Chondrocyte (in vitro differentiated cells): ENCODE data around the gene KDM4B. TPM values are rescaled to one million over a fixed set of nuclear protein-coding genes. Genes with fewer than 3 reads are reported as not detected.

Experiments
- DNase-seq: peaks from one replicate; pipeline ENCODE4 v3.0.0; 2021; ENCODE audit warnings: mixed read lengths, low spot score
- H3K27ac Mint-ChIP-seq: one replicate; pipeline ENCODE4 v1.8.0; 2021; ENCODE audit warnings: mild to moderate bottlenecking, moderate library complexity, mixed read lengths; ENCODE audit not compliant: unreplicated experiment
- H3K27me3 Mint-ChIP-seq: 2 replicates; pipeline ENCODE4 v1.8.0; 2021; ENCODE audit warnings: low read depth, mixed read lengths
- H3K36me3 Mint-ChIP-seq: 2 replicates; pipeline ENCODE4 v1.8.0; 2021; ENCODE audit warnings: low read depth, mixed read lengths
- H3K4me1 Mint-ChIP-seq: 2 replicates; pipeline ENCODE4 v1.8.0; 2021; ENCODE audit warnings: low read depth, mild to moderate bottlenecking, mixed read lengths
- H3K4me3 Mint-ChIP-seq: one replicate; pipeline ENCODE4 v1.8.0; 2021; ENCODE audit warnings: mild to moderate bottlenecking, moderate library complexity, mixed read lengths; ENCODE audit not compliant: unreplicated experiment
- H3K9me3 Mint-ChIP-seq: 2 replicates; pipeline ENCODE4 v1.8.0; 2021; ENCODE audit warnings: low read depth, mixed read lengths
- total RNA-seq: library from RNA; stranded (reverse); gene quantifications from 3 replicates; pipeline ENCODE4 v1.2.1, GENCODE V29; 2021
- TF ChIP-seq, protein P1 (sequence below): fragments of 200-600 bp; sonication (generic); IDR thresholded peaks from 2 replicates; pipeline ENCODE4 v1.5.0; 2021; ENCODE audit warnings: antibody characterized with exemption, mild to moderate bottlenecking, moderate library complexity

Gene KDM4B
- total RNA-seq, 1 donor from 2014 or later: 52.2 TPM

DNA sequence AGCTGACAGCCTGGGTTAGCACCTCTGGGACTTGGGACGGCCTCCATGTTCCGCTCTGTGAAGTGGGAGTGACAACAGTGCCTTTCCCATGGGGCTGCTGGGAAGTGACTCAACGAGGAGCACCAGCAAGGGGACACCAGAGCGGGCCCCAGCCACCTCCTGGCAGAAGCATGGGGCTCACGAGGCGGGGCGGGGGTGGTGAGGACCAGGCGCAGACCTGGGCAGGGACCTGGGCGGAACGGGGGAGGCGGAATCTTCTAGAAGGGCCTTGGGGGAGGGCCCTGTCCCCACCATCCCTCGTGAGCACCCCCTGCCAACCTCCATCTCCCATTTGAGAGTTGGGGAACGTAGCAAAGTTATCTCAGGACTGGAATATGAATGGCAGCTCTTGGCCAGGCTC is 37.9 kb downstream of the KDM4B start:
- H3K9me3 Mint-ChIP-seq: peaks cover 6% of the 10 kb centered on the region
- no peaks in the 10 kb centered on the region for H3K27me3 Mint-ChIP-seq
- TF ChIP-seq, protein P1, sequence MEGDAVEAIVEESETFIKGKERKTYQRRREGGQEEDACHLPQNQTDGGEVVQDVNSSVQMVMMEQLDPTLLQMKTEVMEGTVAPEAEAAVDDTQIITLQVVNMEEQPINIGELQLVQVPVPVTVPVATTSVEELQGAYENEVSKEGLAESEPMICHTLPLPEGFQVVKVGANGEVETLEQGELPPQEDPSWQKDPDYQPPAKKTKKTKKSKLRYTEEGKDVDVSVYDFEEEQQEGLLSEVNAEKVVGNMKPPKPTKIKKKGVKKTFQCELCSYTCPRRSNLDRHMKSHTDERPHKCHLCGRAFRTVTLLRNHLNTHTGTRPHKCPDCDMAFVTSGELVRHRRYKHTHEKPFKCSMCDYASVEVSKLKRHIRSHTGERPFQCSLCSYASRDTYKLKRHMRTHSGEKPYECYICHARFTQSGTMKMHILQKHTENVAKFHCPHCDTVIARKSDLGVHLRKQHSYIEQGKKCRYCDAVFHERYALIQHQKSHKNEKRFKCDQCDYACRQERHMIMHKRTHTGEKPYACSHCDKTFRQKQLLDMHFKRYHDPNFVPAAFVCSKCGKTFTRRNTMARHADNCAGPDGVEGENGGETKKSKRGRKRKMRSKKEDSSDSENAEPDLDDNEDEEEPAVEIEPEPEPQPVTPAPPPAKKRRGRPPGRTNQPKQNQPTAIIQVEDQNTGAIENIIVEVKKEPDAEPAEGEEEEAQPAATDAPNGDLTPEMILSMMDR: no peak

DNA sequence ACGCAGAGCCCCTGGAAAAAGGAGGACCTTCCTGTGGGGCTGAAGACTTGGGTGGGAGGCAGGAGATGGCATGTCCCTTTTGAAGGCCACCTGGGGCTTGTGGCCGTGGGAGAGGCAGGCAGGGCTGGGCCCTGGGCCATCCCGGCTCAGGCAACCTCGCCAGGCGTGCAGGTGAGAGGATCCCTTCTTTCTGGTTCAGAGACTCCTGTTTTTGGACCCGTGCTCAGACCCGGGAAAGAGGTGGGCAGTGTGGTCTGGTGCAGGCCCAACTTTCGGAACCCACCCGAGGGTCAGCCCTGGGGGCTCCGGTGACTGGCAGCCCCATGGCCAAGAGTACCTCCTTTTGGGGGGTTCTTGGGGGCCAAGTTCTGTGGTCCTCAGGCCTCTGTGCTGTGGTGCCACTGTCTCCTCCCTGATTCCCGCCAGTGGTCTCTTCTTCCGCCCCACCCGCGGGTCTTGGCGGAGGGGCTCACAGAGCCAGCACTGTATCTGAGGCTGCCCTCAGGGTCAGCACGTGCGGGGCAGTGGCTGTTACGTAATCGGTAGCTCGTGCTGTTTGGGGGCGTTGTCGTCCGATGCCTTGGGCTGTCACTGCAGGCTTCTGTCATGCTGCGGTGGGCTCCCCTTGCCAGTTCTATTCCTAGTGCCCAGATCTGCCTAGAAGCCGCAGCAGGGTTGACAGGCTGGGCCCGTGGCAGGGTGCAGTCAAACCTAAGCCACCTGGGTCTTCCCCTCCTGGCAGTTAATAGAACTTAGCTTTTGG is 42.7 kb downstream of the KDM4B start:
- H3K4me1 Mint-ChIP-seq: peaks cover 14% of the 10 kb centered on the region
- DNase-seq: no peak
- H3K9me3 Mint-ChIP-seq: peaks cover 6% of the 10 kb centered on the region
- no peak overlapping the region for H3K27ac Mint-ChIP-seq
- no peak overlapping the region for H3K4me3 Mint-ChIP-seq
- peaks cover 3% of the 10 kb centered on the region for H3K36me3 Mint-ChIP-seq
- TF ChIP-seq, protein P1: no peak
- no peaks in the 10 kb centered on the region for H3K27me3 Mint-ChIP-seq

More for the DNA sequence above, 37.9 kb downstream of the KDM4B start:
- Mint-ChIP-seq H3K27ac (no peak overlapping the region), H3K4me3 (no peak overlapping the region), H3K4me1 (peaks cover 29% of the 10 kb centered on the region), H3K36me3 (peaks cover 3% of the 10 kb centered on the region)
- no peak for DNase-seq

DNA sequence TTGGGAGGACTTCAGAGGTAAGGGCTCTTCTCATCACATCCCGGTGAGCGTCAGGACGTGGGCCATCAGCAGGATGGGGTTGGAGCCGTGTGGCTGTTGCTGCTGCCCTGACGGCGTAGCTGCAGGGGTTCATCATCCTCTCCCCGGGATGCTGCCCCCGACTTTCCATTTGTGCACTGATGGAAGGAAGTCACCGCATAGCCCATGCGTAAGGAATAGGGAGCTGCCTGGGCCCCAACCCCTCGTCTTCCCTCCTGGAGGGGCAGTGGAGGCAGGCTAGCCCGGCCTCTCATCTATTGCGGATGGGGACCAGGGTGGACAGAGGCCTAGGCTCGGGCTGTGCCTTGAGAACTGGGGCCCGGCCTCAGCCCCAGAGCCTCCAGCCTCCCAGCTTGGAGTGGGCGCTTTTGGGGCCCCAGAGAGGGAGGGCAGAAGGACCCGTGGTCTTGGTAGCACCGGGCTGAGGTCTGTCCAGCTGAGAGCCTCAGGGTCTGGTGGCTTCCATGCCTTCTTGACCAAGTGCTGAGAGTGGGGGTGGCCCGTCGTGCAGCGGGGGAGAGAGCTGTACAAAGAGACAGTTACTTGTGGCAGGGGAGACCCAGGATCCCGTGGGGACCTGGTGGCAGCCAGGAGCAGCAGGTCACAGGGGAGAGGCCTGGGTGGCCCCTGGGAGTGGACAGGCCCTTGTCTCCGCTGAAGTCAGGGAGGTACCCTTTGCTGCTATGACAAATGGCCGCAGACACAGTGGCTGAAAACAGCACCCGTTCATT is 44.0 kb downstream of the KDM4B start:
- TF ChIP-seq, protein P1: no peak
- Mint-ChIP-seq H3K9me3 (peaks cover 4% of the 10 kb centered on the region), H3K27ac (no peak overlapping the region), H3K4me1 (peaks cover 10% of the 10 kb centered on the region), H3K36me3 (no peaks in the 10 kb centered on the region), H3K27me3 (no peaks in the 10 kb centered on the region), H3K4me3 (no peak overlapping the region)
- no peak for DNase-seq

- Mint-ChIP-seq H3K9me3 (no peaks in the 10 kb centered on the region), H3K36me3 (no peaks in the 10 kb centered on the region), H3K4me1 (peaks cover 6% of the 10 kb centered on the region), H3K27me3 (no peaks in the 10 kb centered on the region), H3K4me3 (no peak overlapping the region), H3K27ac (no peak overlapping the region)
- no peak for DNase-seq
- TF ChIP-seq, protein P1: no peak
Observed at GRCh38 chr19:5013761-5014160, 44.8 kb downstream of the KDM4B start.

DNA sequence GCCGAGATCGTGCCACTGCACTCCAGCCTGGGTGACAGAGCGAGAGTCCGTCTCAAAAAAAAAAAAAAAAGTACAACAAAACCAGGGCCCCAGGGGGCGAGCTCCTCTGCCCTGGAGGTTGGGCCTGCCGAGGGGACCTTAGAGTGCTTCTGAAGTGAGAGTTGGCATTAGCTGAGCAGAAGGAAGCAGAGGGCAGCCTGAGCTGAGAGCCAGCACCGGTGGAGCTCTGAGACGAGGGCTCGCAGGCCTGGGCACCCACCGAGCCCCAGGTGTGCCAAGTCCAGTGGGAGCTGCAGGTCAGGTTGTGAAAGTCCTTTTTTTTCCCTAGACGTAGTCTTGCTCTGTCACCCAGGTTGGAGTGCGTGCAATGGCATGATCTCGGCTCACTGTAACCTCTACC is 46.0 kb downstream of the KDM4B start:
- no peak for DNase-seq
- Mint-ChIP-seq H3K27me3 (no peaks in the 10 kb centered on the region), H3K4me1 (peaks cover 6% of the 10 kb centered on the region), H3K9me3 (no peaks in the 10 kb centered on the region), H3K36me3 (no peaks in the 10 kb centered on the region), H3K4me3 (no peak overlapping the region), H3K27ac (no peak overlapping the region)
- TF ChIP-seq, protein P1: no peak
